ENCODE data around the gene SPINK1.

The SPINK1 gene, protein sequence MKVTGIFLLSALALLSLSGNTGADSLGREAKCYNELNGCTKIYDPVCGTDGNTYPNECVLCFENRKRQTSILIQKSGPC

GRCh38 chr5:147831465-147831864 is at the start of gene SPINK1:
TSS of gene SPINK1 (minus strand) at chr5:147831671. CDS start at chr5:147831577, 94 bp downstream.
- Histone ChIP-seq H3K9me3 (ENCODE audit: insufficient read depth, low read depth, low read length) (no peaks in the 10 kb centered on the region), H3K27me3 (ENCODE audit: insufficient read depth, low read length, poor library complexity, severe bottlenecking) (peaks cover 10% of the 10 kb centered on the region), H3K36me3 (ENCODE audit: insufficient read depth, low read length) (no peaks in the 10 kb centered on the region), H3K4me3 (ENCODE audit: low read length, poor library complexity, severe bottlenecking) (no peak within 1 kb of the TSS), H3F3A (ENCODE audit: low read depth) (no peaks in the 10 kb centered on the region), H3K79me2 (ENCODE audit: insufficient read depth, low read length) (no peaks in the 10 kb centered on the region), H2AFZ (ENCODE audit: low read length) (no peak within 1 kb of the TSS), H3K9me2 (replicated peaks; ENCODE audit: low read depth, low read length) (no peaks in the 10 kb centered on the region), H3K9ac (ENCODE audit: low read depth, low read length, poor library complexity, severe bottlenecking) (no peak within 1 kb of the TSS), H4K20me1 (ENCODE audit: insufficient read depth, low read length, poor library complexity, severe bottlenecking) (no peaks in the 10 kb centered on the region), H3K4me2 (ENCODE audit: low read depth, low read length, poor library complexity, severe bottlenecking) (no peak within 1 kb of the TSS), H3K4me1 (ENCODE audit: insufficient read depth, low read length, poor library complexity, severe bottlenecking) (no peaks in the 10 kb centered on the region)
- TF ChIP-seq EZH2phosphoT487 (IDR thresholded peaks at IDR 0.05; ENCODE audit: borderline replicate concordance): no peak
- TF ChIP-seq, protein P1, sequence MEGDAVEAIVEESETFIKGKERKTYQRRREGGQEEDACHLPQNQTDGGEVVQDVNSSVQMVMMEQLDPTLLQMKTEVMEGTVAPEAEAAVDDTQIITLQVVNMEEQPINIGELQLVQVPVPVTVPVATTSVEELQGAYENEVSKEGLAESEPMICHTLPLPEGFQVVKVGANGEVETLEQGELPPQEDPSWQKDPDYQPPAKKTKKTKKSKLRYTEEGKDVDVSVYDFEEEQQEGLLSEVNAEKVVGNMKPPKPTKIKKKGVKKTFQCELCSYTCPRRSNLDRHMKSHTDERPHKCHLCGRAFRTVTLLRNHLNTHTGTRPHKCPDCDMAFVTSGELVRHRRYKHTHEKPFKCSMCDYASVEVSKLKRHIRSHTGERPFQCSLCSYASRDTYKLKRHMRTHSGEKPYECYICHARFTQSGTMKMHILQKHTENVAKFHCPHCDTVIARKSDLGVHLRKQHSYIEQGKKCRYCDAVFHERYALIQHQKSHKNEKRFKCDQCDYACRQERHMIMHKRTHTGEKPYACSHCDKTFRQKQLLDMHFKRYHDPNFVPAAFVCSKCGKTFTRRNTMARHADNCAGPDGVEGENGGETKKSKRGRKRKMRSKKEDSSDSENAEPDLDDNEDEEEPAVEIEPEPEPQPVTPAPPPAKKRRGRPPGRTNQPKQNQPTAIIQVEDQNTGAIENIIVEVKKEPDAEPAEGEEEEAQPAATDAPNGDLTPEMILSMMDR (conservative IDR thresholded peaks at IDR 0.05; ENCODE audit: low read length): no peak

DNA sequence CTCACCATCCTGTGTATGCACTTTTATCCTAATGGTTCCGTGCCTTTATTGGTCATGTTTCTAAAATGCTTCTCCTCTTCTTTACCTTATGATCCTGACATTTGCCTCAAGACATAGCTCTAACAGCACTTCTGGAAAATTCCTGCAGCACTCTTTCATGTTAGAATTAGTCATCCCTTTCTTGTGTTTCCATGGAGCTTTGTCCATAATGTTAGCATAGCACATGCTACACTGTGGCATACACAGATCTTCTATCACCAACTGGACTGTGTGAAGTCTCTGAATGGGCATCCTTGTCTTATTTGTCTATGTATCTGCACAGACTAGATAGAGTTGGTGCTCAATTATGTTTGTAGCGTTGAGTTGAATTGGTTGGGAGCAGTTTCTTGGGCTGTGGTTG is 49.0 kb upstream of the SPINK1 start:
- Histone ChIP-seq H3F3A (ENCODE audit: low read depth) (no peaks in the 10 kb centered on the region), H3K4me2 (ENCODE audit: low read depth, low read length, poor library complexity, severe bottlenecking) (no peak overlapping the region), H3K27me3 (ENCODE audit: insufficient read depth, low read length, poor library complexity, severe bottlenecking) (no peaks in the 10 kb centered on the region), H3K4me1 (ENCODE audit: insufficient read depth, low read length, poor library complexity, severe bottlenecking) (no peaks in the 10 kb centered on the region), H2AFZ (ENCODE audit: low read length) (no peak overlapping the region), H3K36me3 (ENCODE audit: insufficient read depth, low read length) (no peaks in the 10 kb centered on the region), H3K9ac (ENCODE audit: low read depth, low read length, poor library complexity, severe bottlenecking) (no peak overlapping the region), H3K79me2 (ENCODE audit: insufficient read depth, low read length) (no peaks in the 10 kb centered on the region), H4K20me1 (ENCODE audit: insufficient read depth, low read length, poor library complexity, severe bottlenecking) (no peaks in the 10 kb centered on the region), H3K9me3 (ENCODE audit: insufficient read depth, low read depth, low read length) (no peaks in the 10 kb centered on the region), H3K4me3 (ENCODE audit: low read length, poor library complexity, severe bottlenecking) (no peak overlapping the region), H3K9me2 (replicated peaks; ENCODE audit: low read depth, low read length) (no peaks in the 10 kb centered on the region)
- TF ChIP-seq, protein P1 (conservative IDR thresholded peaks at IDR 0.05; ENCODE audit: low read length): no peak
- TF ChIP-seq EZH2phosphoT487 (IDR thresholded peaks at IDR 0.05; ENCODE audit: borderline replicate concordance): no peak

- H2AFZ ChIP-seq (ENCODE audit: low read length): no peak overlapping the region
These were observed 48.3 kb upstream of the SPINK1 start for GRCh38 chr5:147879784-147880183.

More at GRCh38 chr5:147879784-147880183, 48.3 kb upstream of the SPINK1 start:
- Histone ChIP-seq H3K4me3 (ENCODE audit: low read length, poor library complexity, severe bottlenecking) (no peak overlapping the region), H3K9me3 (ENCODE audit: insufficient read depth, low read depth, low read length) (no peaks in the 10 kb centered on the region), H4K20me1 (ENCODE audit: insufficient read depth, low read length, poor library complexity, severe bottlenecking) (no peaks in the 10 kb centered on the region), H3K9ac (ENCODE audit: low read depth, low read length, poor library complexity, severe bottlenecking) (no peak overlapping the region), H3K9me2 (replicated peaks; ENCODE audit: low read depth, low read length) (no peaks in the 10 kb centered on the region), H3F3A (ENCODE audit: low read depth) (no peaks in the 10 kb centered on the region), H3K4me2 (ENCODE audit: low read depth, low read length, poor library complexity, severe bottlenecking) (no peak overlapping the region), H3K79me2 (ENCODE audit: insufficient read depth, low read length) (no peaks in the 10 kb centered on the region), H3K27me3 (ENCODE audit: insufficient read depth, low read length, poor library complexity, severe bottlenecking) (no peaks in the 10 kb centered on the region), H3K4me1 (ENCODE audit: insufficient read depth, low read length, poor library complexity, severe bottlenecking) (no peaks in the 10 kb centered on the region), H3K36me3 (ENCODE audit: insufficient read depth, low read length) (no peaks in the 10 kb centered on the region)
- TF ChIP-seq, protein P1 (conservative IDR thresholded peaks at IDR 0.05; ENCODE audit: low read length): no peak
- no peak for TF ChIP-seq EZH2phosphoT487 (IDR thresholded peaks at IDR 0.05; ENCODE audit: borderline replicate concordance)

Data from Loucy (cell line).